Adipose tissue (tissue), 3 donors: ENCODE measurements around the gene DGKI. TPM values are rescaled to one million over a fixed set of nuclear protein-coding genes. Genes with fewer than 3 reads are reported as not detected.

Source experiments
- H3K27ac ChIP-seq: one replicate; pipeline ENCODE4 v1.5.1; 2013; ENCODE audit warnings: low read depth, low read length
- WGBS, 3 donors: extraction: QIAGEN DNeasy Blood & Tissue Kit; methylation state at CpG; one replicate each; pipeline ENCODE4 v1.1.7; 2013; 5-methylcytosine and 5-hydroxymethylcytosine counted together
- polyA plus RNA-seq, 3 donors: library from polyadenylated mRNA; stranded (reverse); fragments of 200-250 nt; gene quantifications; one replicate each; pipeline ENCODE4 v1.2.3, GENCODE V29; 2013
- donor health status: healthy with polysubstance abuse.
- donor health status: Bipolar disorder and iron deficiency.
- donor health status: healthy.

DGKI gene
- polyA plus RNA-seq, 3 donors = 0.03 to 0.22 (median 0.21) TPM

DNA sequence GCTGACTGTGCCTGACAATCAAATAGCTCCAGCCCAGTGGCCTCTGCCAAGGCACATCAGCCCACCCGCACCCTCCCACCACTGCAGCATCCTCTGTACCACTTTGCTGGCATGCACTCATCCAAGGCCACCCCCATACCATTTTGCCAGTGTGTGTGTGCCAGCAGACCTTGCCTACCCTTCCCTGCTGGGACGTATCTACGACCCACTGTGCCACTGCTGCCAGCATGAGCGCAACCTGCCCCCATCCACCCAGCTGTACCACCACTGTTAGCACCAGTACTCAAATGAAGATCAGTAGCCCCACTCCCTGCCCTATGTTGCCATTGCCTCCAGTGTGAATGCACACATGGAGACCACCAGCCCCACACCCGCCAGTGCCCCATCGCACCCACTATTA lies 353.9 kb downstream of the DGKI start:
- WGBS, 3 donors = 83 to 95% (median 94%) methylated on average over 6 of the region's 6 CpGs
- H3K27ac ChIP-seq = no peak overlapping the region

DNA sequence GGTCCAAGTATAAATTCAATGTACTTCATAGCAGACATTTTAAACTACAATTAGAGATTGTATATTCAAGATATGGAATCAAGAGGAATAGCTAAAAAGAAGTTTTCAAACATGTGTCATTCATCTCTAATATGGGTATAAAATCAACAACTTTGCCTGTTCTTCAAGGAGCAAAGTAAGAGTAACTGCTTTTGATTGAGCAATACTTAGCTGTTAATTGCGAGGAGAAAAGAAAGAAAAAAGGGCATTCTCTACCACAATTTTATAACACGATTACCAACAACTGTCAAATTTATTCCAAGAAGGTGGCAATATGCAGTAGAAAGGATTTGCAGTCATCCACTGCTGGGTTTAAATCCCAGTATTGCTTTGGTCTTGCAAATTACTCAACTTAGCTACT lies 356.9 kb downstream of the DGKI start:
- H3K27ac ChIP-seq = no peak overlapping the region
- 76 to 90% (median 88%) methylated on average over 2 of the region's 2 CpGs for WGBS, 3 donors

DNA sequence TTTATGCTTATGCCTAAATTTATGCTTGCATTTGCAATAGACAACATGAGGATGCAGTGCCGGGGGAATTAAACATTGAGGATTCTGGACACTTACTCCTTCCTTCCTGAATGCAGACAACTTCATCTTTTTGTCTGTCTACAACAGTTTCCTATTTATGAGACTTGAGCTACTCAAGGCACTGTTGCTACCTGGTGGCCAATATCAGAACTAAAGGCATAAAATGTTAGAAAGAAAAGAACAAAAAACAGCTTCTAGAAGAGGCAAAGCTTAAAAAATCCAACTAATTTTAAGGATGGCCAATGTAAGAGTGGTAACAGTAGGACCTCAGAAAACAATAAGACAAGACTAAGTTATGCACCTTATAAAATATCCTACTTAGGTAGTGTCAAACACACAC lies 358.7 kb downstream of the DGKI start:
- H3K27ac ChIP-seq = no peak overlapping the region
- WGBS, 3 donors = 41 to 87% (median 55%) methylated on average over 1 of the region's 1 CpG

- H3K27ac ChIP-seq = no peak overlapping the region
- 43 to 71% (median 70%) methylated on average over 2 of the region's 2 CpGs for WGBS, 3 donors
Observed at GRCh38 chr7:137485818-137486217, 361.0 kb downstream of the DGKI start.

- no peak overlapping the region for H3K27ac ChIP-seq
- 41 to 63% (median 50%) methylated on average over 1 of the region's 1 CpG for WGBS, 3 donors
Observed at GRCh38 chr7:137484326-137484725, 362.4 kb downstream of the DGKI start.

GRCh38 chr7:137482466-137482865 lies 364.3 kb downstream of the DGKI start:
- 73 to 76% (median 74%) methylated on average over 4 of the region's 4 CpGs for WGBS, 3 donors
- H3K27ac ChIP-seq = no peak overlapping the region

DNA sequence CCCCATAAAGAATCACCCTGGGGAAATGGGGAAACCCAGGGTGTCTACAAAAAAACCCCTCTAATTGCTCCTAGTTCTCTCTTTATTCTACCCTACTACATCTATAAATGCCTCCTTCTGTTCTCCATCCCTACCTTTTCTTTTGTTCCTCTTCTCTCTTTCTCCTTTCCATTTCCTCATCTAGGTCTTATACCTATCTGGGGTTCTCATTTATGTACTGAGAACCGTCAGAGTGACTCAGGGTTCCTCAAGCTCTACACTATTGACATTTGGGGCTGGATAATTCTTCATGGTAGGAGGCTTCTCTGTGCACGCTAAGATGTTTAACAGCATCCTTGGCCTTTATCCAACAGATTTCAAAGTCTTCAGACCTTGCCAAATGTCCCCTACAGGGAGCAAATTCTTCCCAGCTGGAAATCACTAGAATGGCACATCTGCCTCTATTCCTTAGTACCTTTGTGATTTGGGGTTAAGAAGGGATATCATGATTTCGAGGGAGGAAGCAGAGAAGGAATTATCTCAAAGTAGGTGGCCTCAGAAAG lies 365.9 kb downstream of the DGKI start:
- WGBS, 3 donors = 48 to 64% (median 53%) methylated on average over 3 of the region's 3 CpGs
- no peak overlapping the region for H3K27ac ChIP-seq

DNA sequence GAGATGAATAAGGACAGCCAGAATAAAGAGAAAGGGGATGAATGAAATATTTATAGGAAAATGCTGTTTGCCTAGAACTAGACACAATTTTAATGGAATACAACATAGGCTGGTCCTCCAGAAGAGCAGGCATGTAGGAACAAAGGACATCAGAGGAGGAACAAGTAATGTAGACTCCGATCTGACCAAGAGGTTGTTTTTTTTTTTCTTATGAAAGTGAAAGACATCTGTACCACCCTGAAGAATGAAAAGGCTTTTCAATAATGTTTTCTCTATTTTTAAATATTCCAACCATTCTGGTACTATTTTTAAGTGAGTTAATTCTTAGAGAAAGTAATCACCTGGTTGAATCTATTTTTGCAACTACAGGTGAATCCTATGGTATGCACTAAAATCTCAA lies 366.4 kb downstream of the DGKI start:
- no peak overlapping the region for H3K27ac ChIP-seq
- WGBS, 3 donors = 87 to 100% (median 92%) methylated on average over 1 of the region's 1 CpG

GRCh38 chr7:137476937-137477336 lies 369.8 kb downstream of the DGKI start:
- WGBS, 3 donors = 67 to 86% (median 77%) methylated on average over 1 of the region's 1 CpG
- no peak overlapping the region for H3K27ac ChIP-seq

DNA sequence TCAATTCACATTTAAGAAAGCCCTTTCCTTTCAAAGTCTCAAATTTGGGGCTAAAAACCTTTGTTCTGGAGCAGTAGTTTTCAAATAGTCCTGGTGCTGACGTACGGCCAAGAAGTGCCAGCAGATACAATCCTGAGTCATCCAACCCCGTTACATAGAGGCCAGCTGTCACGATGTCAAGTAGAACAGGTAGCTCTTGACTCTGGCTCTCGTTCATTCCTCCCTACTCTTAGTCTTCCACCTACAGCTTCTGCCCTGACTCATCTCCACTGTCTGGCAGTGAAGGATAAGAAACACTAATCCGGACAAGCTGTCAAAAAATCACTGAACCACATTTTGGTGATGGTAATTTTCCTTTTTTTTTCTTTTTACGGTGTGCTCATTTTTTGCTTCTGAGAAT lies 370.8 kb downstream of the DGKI start:
- 81 to 88% (median 84%) methylated on average over 7 of the region's 7 CpGs for WGBS, 3 donors
- no peak overlapping the region for H3K27ac ChIP-seq

DNA sequence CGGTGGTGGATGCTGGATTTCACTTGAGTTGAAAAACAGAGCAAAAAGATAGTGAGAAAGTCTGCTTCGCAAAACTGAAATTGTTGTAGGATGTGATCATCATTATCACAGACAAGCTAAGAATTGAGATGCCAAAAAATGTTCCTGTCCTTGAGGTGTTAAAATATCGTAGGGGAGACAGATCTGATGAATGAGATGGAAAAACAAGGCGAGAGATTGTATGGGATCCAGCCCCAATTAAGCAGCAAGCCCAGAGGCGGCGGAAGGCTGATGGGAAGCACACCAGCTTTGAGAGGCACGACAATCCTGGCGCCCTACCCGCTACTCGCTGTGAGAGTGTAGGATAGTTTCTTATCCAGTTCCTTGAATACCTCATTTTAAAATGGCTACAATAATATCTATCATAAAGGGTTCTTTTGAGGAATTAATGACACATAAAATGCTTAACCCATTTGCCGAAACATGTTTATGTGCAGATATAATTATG lies 372.2 kb downstream of the DGKI start:
- no peak overlapping the region for H3K27ac ChIP-seq
- 79 to 96% (median 94%) methylated on average over 11 of the region's 11 CpGs for WGBS, 3 donors

GRCh38 chr7:137471128-137471527 lies 375.6 kb downstream of the DGKI start:
- whole genome bisulfite sequencing, 3 donors = 52 to 79% (median 72%) methylated on average over 3 of the region's 3 CpGs
- no peak overlapping the region for H3K27ac ChIP-seq

- no peak overlapping the region for H3K27ac ChIP-seq
- WGBS, 3 donors = 72 to 93% (median 92%) methylated on average over 6 of the region's 6 CpGs
Observed at GRCh38 chr7:137469858-137470257, 376.9 kb downstream of the DGKI start.

GRCh38 chr7:137469191-137469811 lies 377.5 kb downstream of the DGKI start:
- H3K27ac ChIP-seq = no peak overlapping the region
- WGBS, 3 donors = 42 to 68% (median 67%) methylated on average over 5 of the region's 5 CpGs

GRCh38 chr7:137462847-137463246 lies 383.9 kb downstream of the DGKI start:
- H3K27ac ChIP-seq = no peak overlapping the region
- WGBS, 3 donors = 66 to 86% (median 83%) methylated on average over 5 of the region's 5 CpGs

GRCh38 chr7:137462074-137462715 lies 384.6 kb downstream of the DGKI start:
- no peak overlapping the region for H3K27ac ChIP-seq
- WGBS, 3 donors = 39 to 46% (median 45%) methylated on average over 4 of the region's 4 CpGs

DNA sequence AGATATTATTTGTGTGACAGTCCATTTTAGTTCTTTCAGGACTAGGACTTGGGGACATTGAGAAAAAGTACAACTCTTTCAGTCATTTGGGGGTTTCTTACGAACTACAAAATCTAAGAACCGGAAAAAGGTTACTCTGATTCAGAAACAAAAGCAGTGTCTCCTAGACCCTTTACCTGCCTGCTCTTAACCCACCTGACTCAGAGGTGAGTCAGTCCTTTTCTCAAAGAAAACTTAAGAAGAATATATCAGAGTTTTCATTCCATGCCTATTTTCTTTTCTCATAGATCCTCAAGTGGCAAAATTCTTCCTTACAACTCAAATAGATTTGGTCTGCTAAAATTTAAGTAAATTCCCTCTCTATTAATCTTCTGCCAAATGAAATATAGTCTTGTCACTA lies 388.4 kb downstream of the DGKI start:
- H3K27ac ChIP-seq = no peak overlapping the region
- 74 to 97% (median 92%) methylated on average over 2 of the region's 2 CpGs for WGBS, 3 donors

- no peak overlapping the region for H3K27ac ChIP-seq
- 24 to 34% (median 29%) methylated on average over 6 of the region's 6 CpGs for WGBS, 3 donors
Observed at GRCh38 chr7:137454767-137455166, 392.0 kb downstream of the DGKI start.

- no peak overlapping the region for H3K27ac ChIP-seq
- 3 to 6% (median 5%) methylated on average over 5 of the region's 5 CpGs for WGBS, 3 donors
Observed at GRCh38 chr7:137454246-137454724, 392.5 kb downstream of the DGKI start.

GRCh38 chr7:137453356-137453755 lies 393.4 kb downstream of the DGKI start:
- H3K27ac ChIP-seq = no peak overlapping the region
- 36 to 77% (median 63%) methylated on average over 2 of the region's 2 CpGs for WGBS, 3 donors
